ENCODE measurements around the gene RASGRF2.

RASGRF2 gene

DNA sequence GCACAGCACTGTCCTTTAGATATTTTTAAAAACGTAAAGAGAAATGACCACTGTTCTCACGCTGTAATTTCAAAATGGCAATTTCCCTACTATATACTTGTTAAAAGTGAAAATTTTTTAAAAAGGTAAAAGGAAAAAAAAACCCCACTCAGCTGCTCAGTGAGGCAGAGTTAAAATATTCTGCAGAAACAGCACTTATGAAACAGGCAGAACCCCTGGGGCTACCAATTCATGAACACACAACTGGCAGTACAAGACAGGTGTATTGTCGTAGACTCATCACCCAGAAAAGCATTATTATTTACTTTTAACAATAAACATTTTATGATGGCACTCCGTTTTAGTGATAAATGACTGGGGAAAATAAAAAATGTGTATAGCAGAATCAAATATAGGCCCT is 1.5 kb upstream of the RASGRF2 start:
- peaks cover 100% of the 10 kb centered on the region for H3K27me3 ChIP-seq
- TF ChIP-seq, protein P1, sequence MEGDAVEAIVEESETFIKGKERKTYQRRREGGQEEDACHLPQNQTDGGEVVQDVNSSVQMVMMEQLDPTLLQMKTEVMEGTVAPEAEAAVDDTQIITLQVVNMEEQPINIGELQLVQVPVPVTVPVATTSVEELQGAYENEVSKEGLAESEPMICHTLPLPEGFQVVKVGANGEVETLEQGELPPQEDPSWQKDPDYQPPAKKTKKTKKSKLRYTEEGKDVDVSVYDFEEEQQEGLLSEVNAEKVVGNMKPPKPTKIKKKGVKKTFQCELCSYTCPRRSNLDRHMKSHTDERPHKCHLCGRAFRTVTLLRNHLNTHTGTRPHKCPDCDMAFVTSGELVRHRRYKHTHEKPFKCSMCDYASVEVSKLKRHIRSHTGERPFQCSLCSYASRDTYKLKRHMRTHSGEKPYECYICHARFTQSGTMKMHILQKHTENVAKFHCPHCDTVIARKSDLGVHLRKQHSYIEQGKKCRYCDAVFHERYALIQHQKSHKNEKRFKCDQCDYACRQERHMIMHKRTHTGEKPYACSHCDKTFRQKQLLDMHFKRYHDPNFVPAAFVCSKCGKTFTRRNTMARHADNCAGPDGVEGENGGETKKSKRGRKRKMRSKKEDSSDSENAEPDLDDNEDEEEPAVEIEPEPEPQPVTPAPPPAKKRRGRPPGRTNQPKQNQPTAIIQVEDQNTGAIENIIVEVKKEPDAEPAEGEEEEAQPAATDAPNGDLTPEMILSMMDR (IDR thresholded peaks at IDR 0.05), result no peak

DNA sequence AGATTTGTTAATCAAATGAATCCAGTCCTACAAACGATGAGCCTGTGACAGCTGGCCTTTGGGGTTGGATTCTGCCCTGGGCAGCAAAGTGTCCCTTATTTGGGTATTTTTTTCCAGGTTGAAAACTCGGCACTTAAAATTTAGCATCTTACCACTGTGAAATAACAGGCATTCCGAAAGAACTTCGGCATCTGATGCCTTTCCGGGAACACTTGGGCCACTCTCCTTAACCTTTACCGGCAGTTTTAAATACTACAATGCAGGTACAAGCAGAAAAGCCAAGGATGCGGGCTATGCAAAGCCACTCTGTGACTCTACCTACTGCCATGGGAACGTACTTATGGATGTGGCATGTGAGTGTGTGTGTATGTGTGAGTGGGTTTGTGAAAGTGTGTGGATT is 1.0 kb upstream of the RASGRF2 start:
- Histone ChIP-seq H3K27me3 (peaks cover 100% of the 10 kb centered on the region), H3K4me3 (ENCODE audit: low read depth in 1 of 2, low read length in 1 of 2) (no peak overlapping the region), H3K27ac (no peak overlapping the region), H3K9me3 (no peaks in the 10 kb centered on the region), H3K36me3 (no peaks in the 10 kb centered on the region), H3K4me1 (ENCODE audit: control insufficient read depth in 1 of 2, insufficient read depth in 1 of 2, low read depth in 1 of 2, low read length in 1 of 2) (peaks cover 12 to 14% of the 10 kb centered on the region in 2 experiments)
- TF ChIP-seq, protein P1 (IDR thresholded peaks at IDR 0.05), result no peak

More for the DNA sequence above, 1.5 kb upstream of the RASGRF2 start:
- H3K36me3 ChIP-seq, result no peaks in the 10 kb centered on the region
- no peak overlapping the region for H3K4me3 ChIP-seq (ENCODE audit: low read depth in 1 of 2, low read length in 1 of 2)
- no peak overlapping the region for H3K27ac ChIP-seq
- peaks cover 12 to 14% of the 10 kb centered on the region in 2 experiments for H3K4me1 ChIP-seq (ENCODE audit: control insufficient read depth in 1 of 2, insufficient read depth in 1 of 2, low read depth in 1 of 2, low read length in 1 of 2)
- H3K9me3 ChIP-seq, result no peaks in the 10 kb centered on the region

DNA sequence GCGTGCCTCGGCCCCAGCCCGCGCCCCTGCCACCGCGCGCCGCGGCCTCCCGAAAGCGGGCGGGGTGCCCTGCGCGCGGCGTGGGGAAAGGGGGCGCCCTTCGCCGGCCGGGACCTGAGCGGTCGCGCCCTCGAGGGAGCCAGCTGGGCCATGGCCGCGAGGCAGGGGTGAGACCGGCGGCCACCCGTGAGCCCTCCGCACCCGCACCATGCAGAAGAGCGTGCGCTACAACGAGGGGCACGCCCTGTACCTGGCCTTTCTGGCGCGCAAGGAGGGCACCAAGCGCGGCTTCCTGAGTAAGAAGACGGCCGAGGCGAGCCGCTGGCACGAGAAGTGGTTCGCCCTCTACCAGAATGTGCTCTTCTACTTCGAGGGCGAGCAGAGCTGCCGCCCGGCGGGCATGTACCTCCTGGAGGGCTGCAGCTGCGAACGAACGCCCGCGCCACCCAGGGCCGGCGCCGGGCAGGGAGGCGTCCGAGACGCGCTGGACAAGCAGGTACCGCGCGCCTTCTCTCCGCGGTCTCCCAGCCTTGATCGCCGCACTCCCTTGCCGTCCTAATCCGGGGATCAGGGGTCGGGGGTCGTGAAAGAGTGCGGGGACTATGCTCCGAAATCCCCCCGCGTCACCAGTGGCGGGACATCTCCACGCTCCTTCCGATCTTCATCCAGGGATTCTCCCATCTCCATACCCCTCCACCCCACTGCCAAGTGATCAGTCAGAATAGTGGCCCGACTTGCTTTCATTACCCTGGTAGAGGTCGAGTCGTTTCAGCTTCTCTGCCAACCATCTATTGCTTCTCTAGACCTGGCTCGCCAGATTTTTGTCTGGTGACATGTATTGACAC is 590 bp downstream of the RASGRF2 start:
- Histone ChIP-seq H3K36me3 (no peaks in the 10 kb centered on the region), H3K9me3 (no peaks in the 10 kb centered on the region), H3K4me3 (ENCODE audit: low read depth in 1 of 2, low read length in 1 of 2) (no peak overlapping the region), H3K27me3 (peaks cover 100% of the 10 kb centered on the region), H3K27ac (no peak overlapping the region), H3K4me1 (ENCODE audit: control insufficient read depth in 1 of 2, insufficient read depth in 1 of 2, low read depth in 1 of 2, low read length in 1 of 2) (peaks cover 12 to 14% of the 10 kb centered on the region in 2 experiments)
- TF ChIP-seq, protein P1 (IDR thresholded peaks at IDR 0.05), result no peak

- H3K27ac ChIP-seq, result no peak overlapping the region
- H3K4me1 ChIP-seq (ENCODE audit: control insufficient read depth in 1 of 2, insufficient read depth in 1 of 2, low read depth in 1 of 2, low read length in 1 of 2), result peaks cover 12 to 14% of the 10 kb centered on the region in 2 experiments
Measured at GRCh38 chr5:80961376-80962281, 1.5 kb downstream of the RASGRF2 start.

More at GRCh38 chr5:80961376-80962281, 1.5 kb downstream of the RASGRF2 start:
- H3K27me3 ChIP-seq, result peaks cover 100% of the 10 kb centered on the region
- no peak overlapping the region for H3K4me3 ChIP-seq (ENCODE audit: low read depth in 1 of 2, low read length in 1 of 2)
- no peaks in the 10 kb centered on the region for H3K36me3 ChIP-seq
- no peaks in the 10 kb centered on the region for H3K9me3 ChIP-seq
- TF ChIP-seq, protein P1 (IDR thresholded peaks at IDR 0.05), result no peak
